Activated naive CD4-positive, alpha-beta T cell (primary cell): ENCODE results near the gene CALML5.

Experiments
- DNase-seq, 4 experiments: peaks; one replicate each; lab custom pipeline; 2025; lab: John Stamatoyannopoulos, UW

The CALML5 gene

GRCh38 chr10:5462841-5463293, 36.5 kb downstream of the CALML5 start:
- no peak for DNase-seq

GRCh38 chr10:5461914-5462840, 37.2 kb downstream of the CALML5 start:
- DNase-seq: no peak

- no peak for DNase-seq
These were observed 38.2 kb downstream of the CALML5 start for GRCh38 chr10:5461203-5461588.

GRCh38 chr10:5460468-5461202, 38.7 kb downstream of the CALML5 start:
- no peak for DNase-seq

- no peak for DNase-seq
These were observed 40.2 kb downstream of the CALML5 start for GRCh38 chr10:5458949-5459747.

- no peak for DNase-seq
These were observed 40.9 kb downstream of the CALML5 start for GRCh38 chr10:5458425-5458824.

GRCh38 chr10:5457741-5458140, 41.6 kb downstream of the CALML5 start:
- no peak for DNase-seq

- DNase-seq: no peak
These were observed 42.8 kb downstream of the CALML5 start for GRCh38 chr10:5456563-5456962.

GRCh38 chr10:5453749-5454489, 45.5 kb downstream of the CALML5 start:
- DNase-seq: no peak

GRCh38 chr10:5450605-5451384, 48.6 kb downstream of the CALML5 start:
- DNase-seq: no peak

GRCh38 chr10:5449823-5450222, 49.5 kb downstream of the CALML5 start:
- no peak for DNase-seq

- no peak for DNase-seq
These were observed 50.1 kb downstream of the CALML5 start for GRCh38 chr10:5449227-5449626.
